Measurements from ENCODE around the gene CEP131.

DNA sequence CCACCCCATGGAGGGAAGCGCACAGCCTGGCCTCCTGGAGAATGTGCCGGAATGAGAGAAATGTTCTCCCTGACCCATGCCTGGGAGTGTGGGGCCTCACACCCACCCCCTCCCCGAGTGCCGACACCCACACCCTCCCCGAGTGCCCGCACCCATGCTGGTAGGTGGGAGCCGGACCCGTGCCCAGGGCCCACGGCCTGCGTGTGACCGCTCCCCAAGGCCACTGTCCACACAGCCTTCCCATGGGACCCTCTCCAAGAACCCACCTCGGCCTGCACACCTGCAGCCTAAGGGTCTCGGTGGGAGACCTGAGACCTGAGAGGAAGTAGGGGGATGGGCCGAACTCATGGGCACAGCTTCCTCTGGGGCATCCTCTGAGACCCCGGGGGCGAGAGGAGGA lies 60.8 kb downstream of the CEP131 start:
- TF ChIP-seq POLR2A (IDR thresholded peaks at IDR 0.05) (no peak), POLR2AphosphoS5 (IDR thresholded peaks at IDR 0.05) (no peak), EP300 (IDR thresholded peaks at IDR 0.05) (no peak)
- TF ChIP-seq, protein P1, sequence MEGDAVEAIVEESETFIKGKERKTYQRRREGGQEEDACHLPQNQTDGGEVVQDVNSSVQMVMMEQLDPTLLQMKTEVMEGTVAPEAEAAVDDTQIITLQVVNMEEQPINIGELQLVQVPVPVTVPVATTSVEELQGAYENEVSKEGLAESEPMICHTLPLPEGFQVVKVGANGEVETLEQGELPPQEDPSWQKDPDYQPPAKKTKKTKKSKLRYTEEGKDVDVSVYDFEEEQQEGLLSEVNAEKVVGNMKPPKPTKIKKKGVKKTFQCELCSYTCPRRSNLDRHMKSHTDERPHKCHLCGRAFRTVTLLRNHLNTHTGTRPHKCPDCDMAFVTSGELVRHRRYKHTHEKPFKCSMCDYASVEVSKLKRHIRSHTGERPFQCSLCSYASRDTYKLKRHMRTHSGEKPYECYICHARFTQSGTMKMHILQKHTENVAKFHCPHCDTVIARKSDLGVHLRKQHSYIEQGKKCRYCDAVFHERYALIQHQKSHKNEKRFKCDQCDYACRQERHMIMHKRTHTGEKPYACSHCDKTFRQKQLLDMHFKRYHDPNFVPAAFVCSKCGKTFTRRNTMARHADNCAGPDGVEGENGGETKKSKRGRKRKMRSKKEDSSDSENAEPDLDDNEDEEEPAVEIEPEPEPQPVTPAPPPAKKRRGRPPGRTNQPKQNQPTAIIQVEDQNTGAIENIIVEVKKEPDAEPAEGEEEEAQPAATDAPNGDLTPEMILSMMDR (IDR thresholded peaks at IDR 0.05), result no peak

All from sigmoid colon (tissue), 4 donors.